T-helper 2 cell (primary cell): ENCODE results near the gene PDK3.

Experiments
- DNase-seq, 5 experiments: peaks; one replicate each; pipeline versions ENCODE4 v3.0.0 to v3.0.0-alpha.2; 2012 to 2022

Gene PDK3

DNA sequence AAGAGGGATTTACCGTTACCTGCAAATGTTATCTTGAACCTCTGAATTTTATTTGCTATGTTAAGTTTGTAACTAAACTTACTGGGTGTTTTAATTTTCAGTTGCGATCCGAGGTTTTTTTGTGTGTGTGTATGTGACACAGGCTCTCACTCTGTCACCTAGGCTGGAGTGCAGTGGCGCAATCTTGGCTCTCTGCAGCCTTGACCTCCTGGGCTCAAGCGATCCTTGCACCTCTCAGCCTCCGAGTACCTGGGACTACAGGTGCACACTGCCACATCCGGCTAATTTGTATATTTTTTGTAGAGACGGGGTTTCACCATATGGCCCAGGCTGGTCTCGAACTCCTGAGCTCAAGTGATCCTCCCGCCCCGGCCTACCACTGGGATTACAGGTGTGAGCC lies 18.5 kb downstream of the PDK3 start:
- DNase-seq: no peak

DNA sequence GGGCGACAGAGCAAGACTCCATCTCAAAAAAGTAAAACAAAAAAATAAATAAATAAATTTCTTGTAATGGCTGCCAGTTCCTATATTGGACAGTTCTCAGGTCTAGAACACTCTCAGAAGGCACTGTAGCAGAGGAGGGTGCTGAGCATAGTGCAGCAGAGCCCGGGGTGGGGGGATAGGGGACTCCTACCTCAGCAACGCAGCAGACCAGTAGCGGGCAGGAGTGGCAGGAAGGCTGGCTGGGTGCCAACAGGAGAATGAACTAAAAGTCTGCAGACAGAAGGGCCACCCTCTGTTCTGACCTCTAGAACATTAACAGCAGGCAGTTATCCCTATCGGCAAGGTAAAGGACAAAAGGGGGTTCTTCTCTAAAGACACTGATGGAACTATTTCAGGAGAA lies 20.2 kb downstream of the PDK3 start:
- no peak for DNase-seq

DNA sequence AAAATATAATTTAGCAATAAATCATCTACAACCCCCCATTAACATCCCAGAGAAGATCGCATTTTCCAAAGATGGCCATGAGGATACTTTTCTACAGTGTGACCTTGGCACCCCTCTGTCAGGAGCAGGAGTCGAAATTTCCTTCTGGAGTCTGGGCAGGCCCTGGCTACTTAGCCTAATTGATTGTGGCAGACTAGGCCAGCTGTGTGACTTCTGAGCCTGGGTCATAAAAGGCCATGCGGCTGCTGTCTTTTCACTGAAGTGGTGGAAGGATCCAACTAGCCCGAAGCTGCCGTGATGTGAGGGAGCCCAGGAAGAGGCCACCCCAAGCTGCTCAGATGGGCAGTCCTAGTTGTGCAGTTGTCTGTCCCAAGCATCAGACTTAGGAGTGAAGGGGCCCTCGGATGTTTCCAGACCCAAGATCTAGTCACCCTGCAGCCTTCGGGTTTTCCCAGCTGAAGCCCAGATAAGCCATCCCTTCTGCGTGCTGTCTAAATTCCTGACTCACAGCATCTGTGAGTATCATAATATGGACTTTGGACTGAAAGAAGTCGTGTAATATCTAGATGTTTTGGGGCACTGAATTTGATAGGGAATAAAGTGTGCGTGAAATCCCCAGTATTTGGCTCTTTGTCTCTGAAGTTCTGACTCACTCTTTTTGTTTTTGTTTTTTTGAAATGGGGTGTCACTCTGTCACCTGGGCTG lies 21.0 kb downstream of the PDK3 start:
- no peak for DNase-seq

DNA sequence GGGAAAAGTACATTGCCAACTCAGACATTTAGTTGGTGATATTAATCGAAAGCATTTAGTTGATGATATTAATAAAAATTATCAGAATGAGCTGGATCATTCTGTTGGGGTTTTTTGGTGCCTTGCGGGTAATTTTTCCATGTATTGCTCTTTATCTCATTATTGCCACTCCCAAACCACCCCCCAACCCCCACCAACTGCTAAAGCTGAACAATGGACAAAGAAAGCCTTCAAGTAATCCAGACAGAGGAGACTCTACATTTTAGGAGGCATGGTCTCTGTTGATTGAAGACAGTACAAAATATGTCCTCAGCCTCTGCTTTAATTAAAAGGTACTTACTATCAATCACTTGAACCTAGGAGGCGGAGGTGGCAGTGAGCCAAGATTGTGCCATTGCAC lies 22.5 kb downstream of the PDK3 start:
- DNase-seq: no peak

DNA sequence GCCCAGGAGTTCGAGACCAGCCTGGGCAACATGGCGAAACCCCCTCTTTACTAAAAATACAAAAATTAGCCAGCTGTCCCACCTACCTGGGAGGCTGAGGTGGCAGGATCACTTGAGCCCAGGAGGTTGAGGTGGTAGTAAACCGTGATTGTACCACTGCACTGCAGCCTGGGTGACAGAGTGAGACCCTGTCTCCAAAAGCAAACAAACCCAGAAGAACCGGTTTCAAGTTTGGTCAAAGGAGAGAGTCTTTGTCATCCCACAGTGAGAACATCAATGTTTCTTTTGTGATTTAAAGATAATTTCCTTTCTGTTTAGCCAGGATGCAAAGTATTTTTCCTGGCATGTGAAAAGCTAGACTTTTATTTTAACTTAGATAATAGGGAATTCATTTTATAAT lies 26.7 kb downstream of the PDK3 start:
- no peak for DNase-seq

DNA sequence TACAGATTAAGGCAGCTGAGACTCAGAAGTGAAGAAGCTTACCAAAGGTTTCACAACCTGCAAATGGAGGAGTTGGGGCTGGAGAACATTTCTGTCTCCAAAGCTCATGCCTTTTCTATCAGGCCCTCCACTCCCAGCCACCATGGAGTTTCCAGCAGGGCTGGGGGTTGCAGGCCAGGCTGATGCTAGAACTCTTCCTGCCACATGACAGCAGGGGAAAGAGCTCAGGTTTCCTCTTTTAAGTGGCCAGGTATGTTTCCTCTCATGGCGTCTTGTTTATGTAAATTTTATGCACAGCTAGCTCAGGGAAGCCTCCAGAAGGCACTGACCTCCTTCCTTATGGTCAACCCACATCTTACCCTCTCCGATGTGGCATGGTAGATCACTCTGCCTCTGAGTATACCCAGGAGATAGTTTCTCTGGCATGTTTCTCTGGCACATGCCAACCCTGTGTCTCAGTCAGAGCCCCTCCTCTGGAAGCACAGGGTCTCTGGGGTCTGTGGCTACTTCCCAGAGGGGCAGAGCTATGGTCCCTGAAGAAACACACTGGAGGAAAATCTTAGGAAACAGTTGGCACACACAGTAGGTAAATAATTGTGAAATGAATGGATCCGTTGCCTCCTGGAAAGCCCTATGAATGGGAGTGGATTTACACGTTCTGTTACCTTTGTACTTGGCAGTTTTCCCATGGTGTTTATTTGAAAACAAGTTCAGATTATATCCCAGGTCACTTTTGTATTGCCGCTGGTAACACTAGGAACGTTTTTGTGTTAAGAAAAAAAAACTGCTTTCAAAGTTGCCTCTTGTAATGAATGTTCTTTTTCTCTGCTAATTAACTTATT lies 28.9 kb downstream of the PDK3 start:
- DNase-seq: no peak

DNA sequence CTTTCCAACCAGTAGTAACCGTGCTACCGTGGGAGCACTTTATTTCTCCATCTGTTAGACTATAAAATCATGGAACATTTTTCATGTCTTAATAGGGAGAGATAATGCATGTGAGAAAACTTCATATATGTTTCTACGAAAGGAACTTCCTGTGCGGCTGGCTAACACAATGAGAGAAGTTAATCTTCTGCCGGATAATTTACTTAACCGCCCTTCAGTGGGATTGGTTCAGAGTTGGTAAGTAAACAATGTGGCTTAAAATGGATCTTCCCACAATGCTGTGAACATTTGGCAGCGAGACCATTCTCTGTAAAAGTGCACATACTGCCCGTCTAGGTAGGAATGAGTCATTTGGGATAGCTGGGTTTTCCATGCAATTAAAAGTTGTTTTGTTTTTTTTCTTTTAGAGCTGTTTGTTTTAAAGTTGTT lies 29.6 kb downstream of the PDK3 start:
- DNase-seq: peak in 1 of 5 experiments; percentile 9

DNA sequence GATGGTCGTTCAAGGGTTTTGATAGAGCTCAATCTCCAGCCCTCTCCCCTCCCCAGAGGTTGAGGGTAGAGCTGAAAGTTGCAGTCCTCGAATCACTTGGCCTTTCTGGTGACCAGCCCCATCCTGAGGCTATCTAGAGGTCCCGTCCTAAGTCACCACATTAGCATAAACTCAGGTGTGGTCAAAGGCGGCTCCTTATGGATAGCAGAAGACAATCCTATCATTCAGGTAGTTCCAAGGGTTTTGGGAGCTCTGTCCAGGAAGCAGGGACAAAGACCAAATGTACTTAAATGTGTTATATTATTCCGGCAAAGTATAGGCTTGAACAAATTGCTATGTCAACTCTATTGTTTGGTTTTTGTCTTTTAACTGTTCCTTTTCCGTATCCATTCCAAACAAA lies 30.6 kb downstream of the PDK3 start:
- DNase-seq: no peak

DNA sequence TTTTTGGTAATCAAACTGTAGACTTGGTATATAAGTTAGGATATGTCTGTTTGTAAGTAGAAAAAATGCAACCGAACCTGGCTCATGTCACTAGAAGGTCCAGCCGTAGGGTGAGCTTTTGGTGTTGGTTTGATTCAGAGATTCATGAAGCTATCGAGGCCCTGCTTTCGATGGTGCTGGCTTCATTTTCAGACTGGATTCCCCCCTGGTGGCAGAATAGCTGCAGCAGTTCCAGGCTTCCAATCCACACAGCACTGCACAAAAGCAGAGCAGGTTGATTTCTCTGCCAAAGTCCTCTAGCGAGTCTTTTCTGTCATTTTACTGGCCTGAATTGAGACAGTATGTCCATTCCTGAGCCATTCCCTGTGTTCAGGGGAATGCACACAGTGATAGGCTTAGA lies 33.1 kb downstream of the PDK3 start:
- peak in 1 of 5 experiments; percentile 55 for DNase-seq

DNA sequence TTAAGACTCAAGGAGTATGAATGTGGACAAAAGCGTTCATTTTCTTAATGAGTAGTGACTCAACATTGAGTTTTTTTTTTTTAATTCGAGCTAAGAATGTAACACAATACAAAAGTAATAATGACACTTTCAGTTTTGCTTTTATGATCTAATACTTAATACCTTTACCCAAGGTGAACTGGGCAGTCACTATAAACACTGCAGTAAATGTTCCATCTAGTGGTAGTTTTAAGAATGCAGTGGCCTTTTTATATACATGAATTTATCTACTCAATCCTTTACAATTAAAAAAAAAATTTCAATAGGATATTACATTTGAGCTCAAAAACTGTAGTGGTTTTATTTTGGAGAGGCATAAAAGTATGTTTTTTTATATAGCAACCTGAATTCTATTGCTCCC lies 33.9 kb downstream of the PDK3 start:
- DNase-seq: peak in 2 of 5 experiments; percentile 34 to 64

DNA sequence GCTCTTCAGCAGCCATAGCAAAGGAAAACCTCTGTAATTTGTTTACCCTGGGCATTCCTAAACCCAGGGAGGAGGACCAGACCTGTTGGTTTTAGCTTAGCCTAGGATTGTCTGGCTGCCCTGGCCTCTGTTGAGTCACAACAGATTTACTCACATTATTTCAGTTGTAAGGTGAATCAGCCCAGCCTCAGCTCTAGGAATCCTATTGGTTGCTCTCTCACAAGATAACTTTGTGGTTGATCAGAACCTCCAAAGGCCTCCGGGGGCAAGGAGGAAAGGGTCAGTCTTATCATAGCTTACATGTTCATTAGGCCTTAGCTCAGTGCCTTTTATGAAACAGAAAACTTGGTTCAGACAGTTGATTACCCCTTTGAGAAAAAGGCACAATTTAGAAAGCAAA lies 41.0 kb downstream of the PDK3 start:
- DNase-seq: peak in 1 of 5 experiments; percentile 73

DNA sequence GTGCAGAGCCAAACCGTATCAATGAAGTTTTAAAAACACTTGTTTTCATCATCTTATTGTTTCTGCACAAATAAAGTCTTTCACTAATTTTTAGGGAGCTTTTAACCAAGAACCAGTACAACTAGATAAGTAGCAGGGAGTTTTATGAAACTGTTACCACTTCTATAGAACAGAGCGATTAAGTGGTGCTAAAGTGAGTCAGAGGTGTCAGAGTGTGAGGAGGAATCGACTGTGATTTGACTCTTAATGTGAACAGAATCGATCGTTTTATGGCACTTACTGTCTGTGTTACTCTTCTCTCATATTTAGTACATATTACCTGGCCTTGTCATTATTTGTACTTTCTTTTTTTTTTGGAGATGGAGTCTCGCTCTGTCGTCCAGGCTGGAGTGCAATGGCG lies 43.3 kb downstream of the PDK3 start:
- peak in 1 of 5 experiments; percentile 41 for DNase-seq

DNA sequence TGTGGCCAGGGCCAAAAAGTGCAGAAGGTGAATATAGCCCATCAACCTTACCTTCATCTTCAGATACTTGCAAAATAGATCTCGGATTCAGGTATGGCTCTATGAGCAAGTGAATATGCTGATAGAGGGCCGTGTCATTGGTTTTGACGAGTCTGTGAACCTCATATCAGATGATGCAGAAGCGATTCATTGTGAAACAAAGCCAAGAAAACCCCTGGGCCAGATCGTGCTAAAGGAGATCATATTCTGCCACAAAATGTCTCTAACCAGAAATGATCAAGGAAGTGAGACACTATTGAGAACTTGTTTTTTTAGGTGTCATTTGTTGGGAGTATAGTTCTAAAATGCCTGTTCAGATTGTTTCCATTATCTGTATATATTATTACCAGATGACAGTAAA lies 48.3 kb downstream of the PDK3 start:
- peak in 1 of 5 experiments; percentile 91 for DNase-seq

DNA sequence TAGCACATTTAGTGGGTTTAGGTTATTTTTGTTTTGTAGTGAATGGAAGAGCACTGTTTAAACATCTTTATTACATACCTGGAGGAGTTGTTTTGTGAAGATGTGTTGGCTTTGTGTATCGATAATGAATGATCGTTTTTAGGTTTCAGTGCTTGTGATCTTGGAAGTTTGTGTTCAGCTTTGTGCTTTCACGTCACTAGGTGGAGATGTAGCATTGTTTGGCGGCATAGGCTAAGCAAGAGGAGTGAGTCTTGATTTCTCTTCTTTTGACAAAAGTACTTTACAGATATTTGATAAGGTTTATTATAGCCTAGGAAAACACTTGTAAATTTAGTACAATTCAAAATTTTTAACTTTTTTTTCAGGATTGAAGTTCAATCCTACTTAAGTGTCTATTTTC lies 50.4 kb downstream of the PDK3 start:
- peak in 1 of 5 experiments; percentile 20 for DNase-seq

DNA sequence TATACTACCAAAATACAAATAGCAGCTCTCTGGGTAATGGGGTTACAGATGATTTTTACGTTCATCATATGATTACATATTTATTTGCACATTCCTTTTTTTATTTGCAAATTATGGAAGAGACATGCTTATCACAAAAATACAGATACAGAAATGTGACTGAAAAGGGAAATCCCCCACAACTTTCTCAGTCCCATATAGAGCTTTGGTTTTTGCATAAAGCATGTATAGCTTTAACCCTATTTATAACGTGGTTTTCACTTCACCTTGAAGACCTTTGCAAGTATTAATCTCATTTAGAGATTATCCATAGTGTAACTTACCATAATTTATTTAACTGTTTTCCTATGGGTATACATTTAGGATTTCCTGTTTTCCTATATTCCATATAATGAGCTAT lies 55.4 kb downstream of the PDK3 start:
- DNase-seq: no peak

DNA sequence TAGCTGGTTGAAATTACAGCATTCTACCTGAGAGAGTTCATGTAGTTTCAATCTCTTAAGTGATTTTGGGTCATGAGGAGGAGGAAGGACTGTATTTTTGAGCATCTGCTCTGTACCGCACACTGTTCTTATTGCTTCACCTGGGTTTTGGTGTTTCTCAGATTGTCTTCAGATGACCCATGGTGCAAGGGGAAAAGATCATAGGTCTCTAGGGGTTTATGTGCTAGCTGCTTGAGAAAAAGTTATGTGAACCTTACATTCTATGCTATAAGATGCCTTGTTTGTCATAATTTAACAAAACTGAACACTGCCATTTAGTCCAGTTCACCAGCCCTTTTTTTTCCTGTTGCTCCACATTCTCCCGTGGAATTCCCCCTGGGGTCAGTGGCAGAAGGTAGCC lies 60.4 kb downstream of the PDK3 start:
- no peak for DNase-seq

DNA sequence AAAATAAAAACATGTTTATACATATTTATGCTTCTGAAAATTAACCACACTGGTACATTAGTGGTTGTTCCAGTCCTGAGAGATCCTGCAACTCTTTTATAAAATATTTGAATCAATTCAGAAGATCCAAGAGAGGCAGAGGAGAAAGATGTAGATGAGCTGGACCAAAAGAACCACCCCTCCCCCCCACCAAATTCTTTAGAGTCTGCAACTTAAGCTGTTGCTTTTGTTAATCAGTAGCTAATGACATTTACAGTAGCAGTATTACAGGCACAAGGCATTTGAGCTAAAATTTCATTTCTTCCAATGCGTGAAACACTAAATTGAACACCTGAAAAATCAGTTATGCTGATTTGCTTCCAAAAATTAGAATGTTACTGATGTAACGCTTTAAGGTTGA lies 61.5 kb downstream of the PDK3 start:
- DNase-seq: no peak

DNA sequence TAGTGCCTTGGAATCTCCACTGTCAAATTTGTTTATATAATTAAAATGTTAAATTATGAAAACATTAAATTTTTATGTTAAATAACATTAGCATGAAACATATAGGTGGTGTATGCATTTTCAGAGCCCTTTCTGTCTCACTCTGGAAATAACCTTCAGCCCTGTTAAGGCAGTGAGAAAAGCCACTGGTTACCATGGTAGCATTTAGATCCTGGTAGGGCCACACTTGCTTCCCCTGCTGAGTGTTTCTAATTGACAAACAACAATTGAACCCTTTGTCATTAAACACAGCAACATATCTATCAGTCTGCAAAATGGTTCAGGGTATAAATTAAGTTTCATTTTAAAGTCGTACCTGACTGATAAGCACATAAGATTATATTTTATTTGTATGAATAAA lies 63.5 kb downstream of the PDK3 start:
- DNase-seq: no peak

DNA sequence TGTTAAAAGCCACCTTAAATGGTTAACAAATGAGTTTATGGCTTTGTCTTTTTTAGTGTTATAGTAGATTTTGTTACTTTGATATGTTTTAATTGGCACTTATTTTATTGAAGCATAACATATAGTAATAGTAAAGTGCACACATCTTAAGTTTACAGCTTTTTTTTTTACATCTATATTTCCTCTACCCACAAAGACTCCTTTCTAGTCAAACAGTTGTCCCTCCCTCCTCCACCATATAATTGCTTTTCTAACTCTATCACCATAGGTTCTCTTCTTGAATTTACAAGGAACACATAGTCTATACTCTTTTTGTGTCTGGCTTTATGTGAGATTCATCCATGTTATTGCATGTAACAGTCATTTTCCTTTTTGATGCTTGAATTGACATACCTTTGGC lies 71.5 kb downstream of the PDK3 start:
- DNase-seq: no peak

DNA sequence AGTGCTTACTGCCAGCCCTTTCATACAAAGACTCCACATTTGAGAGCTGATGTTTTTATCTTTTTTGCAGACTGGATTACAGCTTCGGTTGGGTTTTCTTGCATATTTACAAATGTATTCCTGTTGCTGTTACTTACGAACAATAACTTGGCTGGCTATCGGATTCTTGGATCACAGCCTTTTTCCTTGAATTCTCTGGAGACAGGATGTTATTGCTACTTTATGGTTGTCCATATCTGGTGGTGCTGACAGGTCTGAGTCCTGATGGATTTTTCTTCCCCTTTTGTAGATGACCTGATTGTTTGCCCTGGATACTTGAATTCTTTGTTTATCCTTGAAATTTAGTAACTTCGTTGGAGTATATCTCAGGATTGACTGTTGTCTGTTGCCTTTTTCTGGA lies 77.7 kb downstream of the PDK3 start:
- DNase-seq: no peak

DNA sequence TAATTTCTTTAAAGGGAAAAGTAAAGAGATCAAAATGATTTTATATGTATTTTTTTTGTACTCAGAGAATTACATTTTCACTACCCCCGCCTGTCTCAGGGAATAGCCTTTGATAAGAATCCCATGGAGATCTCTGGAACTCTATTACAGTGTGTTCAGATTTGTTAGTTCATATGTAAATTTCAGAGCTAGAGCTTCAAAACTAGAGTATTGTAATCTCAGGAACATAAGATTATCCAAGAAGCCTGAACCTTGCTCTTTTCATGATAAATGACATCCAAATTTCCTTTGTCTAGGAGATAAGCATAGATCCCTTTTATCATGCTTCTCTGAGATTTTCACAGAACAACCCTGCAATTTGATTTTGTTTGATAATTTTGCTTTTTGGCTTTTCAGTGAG lies 82.9 kb downstream of the PDK3 start:
- no peak for DNase-seq

DNA sequence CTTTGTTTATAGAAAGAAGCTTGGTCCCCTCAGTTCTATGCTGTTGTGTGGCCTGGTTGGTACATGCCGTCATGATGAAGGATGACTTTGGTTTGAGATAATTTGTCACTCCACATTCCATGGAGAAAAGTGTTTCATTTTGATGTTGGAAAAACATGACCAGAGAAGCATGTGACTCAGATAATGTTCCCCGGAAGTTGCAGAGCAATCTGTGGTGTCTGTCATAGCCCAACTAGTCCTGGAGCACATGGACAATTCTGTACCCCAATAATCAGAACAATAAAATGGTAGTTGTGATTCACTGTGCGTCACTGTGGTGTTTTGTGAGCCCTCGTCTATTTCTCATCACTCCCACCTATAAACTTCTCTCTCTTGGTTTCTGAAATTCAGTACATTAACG lies 85.1 kb downstream of the PDK3 start:
- no peak for DNase-seq

DNA sequence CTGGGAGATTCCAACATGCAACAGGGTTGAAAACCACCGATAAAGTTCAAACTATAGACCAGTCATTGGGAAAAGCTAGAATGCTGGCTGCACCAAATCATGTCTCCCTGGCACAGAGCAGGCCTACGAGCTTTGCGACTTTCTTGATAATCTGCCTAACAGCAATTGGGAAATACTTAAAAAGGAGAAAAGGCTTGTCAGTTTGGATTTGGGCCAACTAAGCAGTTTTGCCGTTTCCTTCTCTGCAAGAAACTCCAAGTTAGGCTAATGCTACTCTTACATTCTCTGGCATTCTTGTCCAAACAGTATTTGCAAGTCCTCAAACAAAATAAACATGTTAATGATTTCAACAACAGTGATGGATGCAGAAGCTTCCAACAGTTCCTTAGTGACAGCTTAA lies 87.9 kb downstream of the PDK3 start:
- no peak for DNase-seq

DNA sequence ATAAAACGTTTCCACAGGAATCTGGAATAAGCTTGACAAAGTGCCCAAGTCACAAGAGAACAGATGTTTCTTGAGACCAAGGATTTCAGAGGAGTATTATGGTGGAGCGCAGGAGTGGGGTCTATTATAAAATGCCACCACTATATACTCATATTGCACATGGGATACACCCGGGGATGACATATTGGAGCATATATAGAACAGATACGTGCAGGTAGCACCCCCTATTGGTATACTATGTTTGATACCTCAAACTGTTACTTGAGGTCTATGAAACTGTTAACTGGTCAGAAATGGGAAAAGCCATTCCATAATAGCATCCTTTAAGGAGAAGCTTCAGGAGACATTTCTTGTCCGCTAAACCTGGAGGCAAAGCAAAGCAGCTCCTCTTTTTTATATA lies 96.0 kb downstream of the PDK3 start:
- DNase-seq: peak in 1 of 5 experiments; percentile 22
